ENCODE measurements around the gene SPAAR.

- TF ChIP-seq EZH2 (IDR thresholded peaks at IDR 0.05; ENCODE audit: borderline replicate concordance, low read depth, low read length, severe bottlenecking) = no peak
- TF ChIP-seq, protein P1, sequence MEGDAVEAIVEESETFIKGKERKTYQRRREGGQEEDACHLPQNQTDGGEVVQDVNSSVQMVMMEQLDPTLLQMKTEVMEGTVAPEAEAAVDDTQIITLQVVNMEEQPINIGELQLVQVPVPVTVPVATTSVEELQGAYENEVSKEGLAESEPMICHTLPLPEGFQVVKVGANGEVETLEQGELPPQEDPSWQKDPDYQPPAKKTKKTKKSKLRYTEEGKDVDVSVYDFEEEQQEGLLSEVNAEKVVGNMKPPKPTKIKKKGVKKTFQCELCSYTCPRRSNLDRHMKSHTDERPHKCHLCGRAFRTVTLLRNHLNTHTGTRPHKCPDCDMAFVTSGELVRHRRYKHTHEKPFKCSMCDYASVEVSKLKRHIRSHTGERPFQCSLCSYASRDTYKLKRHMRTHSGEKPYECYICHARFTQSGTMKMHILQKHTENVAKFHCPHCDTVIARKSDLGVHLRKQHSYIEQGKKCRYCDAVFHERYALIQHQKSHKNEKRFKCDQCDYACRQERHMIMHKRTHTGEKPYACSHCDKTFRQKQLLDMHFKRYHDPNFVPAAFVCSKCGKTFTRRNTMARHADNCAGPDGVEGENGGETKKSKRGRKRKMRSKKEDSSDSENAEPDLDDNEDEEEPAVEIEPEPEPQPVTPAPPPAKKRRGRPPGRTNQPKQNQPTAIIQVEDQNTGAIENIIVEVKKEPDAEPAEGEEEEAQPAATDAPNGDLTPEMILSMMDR (IDR thresholded peaks at IDR 0.05; ENCODE audit: borderline replicate concordance, extremely low read depth, low read length, poor library complexity, severe bottlenecking) = peak; percentile 86
Observed at GRCh38 chr9:35945341-35946018, 36.2 kb downstream of the SPAAR start.
